GM18511 (cell line): ENCODE results near the gene CCNY.
"Not testable (repeated sequence)": the region's sequence is repeated elsewhere in the genome, so short reads cannot be mapped to it uniquely, and the experiment has no call there.

Experiments used
- ATAC-seq: cut with Tn5 transposase; IDR thresholded peaks from one replicate; pipeline ENCODE4 v1.9.1; 2021; ENCODE audit warnings: mild to moderate bottlenecking, moderate library complexity; ENCODE audit not compliant: unreplicated experiment

Gene CCNY

DNA sequence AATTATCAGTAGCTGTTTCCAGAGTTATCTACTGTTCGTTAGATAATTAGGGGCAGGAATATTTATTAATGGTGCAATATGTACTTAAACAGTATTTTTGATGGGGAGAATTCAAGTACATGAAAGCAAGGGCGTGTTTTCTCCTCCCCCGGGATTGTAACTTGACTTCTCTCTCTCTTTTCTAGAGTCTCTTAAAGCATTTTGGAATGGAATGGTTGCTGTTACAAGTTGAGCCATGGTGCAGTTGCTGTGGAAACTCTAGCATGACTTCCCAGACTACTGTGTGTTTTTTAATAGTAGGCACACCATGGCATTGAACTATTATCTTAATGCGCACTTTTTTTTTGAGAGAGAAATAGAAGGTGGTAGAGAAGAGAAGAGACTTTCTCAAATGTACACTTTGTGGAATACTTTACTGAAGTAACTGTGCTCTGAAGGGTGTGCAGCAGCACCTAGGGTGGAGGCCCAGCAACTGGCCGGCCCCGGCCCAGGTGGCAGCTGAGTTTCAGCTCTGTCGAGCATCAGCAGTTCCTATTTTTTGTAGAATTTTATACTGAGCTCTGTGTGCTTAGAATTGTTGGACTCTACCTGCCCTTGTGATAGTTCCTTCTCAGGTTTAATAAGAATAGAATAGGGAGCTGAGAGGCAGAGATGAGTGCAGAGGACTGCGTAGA lies 64.4 kb downstream of the CCNY start:
- ATAC-seq: no peak

DNA sequence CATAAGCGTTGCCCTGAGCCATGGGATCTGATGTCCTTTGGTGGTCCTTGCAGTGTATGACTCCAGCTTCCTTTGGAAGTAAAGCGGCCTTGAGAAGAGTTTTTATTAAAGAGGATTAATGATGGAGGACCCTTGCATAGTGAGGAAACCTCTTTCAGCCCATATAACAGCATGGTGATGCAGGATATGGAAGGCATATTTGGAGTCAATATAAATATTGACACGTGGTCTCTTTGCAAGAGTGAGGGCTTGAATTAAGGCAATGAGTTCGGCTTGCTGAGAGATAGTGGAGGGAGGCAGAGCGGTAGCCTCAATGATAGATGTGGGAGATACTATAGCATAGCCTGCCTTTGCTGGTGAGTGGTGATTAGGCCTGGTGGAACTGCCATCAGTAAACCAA lies 67.2 kb downstream of the CCNY start:
- ATAC-seq: not testable (repeated sequence)

GRCh38 chr10:35404077-35404476 lies 67.8 kb downstream of the CCNY start:
- ATAC-seq: not testable (repeated sequence)

- not testable (repeated sequence) for ATAC-seq
Observed at GRCh38 chr10:35406003-35406630, 69.8 kb downstream of the CCNY start.

GRCh38 chr10:35407696-35408095 lies 71.4 kb downstream of the CCNY start:
- ATAC-seq: not testable (repeated sequence)

DNA sequence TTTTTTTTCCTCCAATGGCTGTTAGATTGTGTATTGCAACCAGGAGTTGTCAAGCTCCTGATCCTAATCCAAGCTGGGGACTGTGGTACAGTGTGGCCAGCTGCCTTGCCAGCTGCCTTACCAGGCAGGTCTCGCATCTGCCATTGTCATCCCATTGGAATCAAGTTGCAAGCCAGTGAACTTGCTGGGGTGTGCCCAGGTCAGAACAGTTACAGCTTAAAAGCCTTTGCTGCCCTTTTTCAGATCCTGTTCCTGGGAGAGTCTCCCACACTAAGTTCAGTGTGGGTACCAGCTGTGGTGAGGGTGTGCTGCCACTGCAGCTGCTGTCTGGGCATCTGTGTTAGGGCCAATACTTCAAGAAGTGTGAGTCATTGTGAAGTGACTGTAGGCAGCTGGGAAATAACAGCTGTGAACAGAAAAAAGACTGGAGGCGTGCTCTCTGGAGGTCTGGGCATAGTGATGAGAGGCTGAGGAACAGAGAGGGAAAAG lies 72.8 kb downstream of the CCNY start:
- peak; percentile 89 for ATAC-seq

- ATAC-seq: no peak
Observed at GRCh38 chr10:35409808-35410207, 73.5 kb downstream of the CCNY start.

DNA sequence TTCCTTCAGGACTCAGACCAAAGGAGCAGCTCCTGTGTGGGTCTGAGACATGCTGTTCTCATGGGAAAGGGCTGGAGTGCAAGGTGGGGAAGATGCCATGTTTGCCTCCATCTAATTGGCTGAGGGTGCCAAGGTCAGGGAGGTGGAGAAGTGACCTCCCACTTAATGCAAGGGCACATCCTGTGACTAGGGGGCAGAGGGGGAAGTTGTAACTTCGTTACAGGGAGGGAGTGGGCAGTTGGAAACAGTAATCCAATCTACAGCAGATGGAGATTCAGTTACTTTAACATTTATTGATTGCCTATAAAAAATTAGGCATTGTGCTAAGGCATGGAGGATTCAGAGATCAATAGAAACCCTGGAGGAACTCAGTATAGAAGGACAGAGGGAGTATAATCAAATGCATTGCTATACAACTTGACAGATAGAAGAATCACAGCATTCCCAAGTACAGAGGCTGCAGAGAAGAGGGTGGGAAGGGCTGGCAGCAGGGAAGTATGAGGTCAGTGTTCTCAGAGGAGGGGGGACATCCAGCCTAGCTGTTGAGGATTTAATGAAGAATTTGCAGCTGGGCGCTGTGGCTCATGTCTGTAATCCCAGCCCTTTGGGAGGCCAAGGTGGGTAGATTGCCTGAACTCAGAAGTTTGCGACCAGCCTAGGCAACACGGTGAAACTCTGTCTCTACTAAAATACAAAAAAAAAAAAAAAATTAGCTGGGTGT lies 75.9 kb downstream of the CCNY start:
- no peak for ATAC-seq

- ATAC-seq: no peak
Observed at GRCh38 chr10:35412900-35413491, 76.7 kb downstream of the CCNY start.

DNA sequence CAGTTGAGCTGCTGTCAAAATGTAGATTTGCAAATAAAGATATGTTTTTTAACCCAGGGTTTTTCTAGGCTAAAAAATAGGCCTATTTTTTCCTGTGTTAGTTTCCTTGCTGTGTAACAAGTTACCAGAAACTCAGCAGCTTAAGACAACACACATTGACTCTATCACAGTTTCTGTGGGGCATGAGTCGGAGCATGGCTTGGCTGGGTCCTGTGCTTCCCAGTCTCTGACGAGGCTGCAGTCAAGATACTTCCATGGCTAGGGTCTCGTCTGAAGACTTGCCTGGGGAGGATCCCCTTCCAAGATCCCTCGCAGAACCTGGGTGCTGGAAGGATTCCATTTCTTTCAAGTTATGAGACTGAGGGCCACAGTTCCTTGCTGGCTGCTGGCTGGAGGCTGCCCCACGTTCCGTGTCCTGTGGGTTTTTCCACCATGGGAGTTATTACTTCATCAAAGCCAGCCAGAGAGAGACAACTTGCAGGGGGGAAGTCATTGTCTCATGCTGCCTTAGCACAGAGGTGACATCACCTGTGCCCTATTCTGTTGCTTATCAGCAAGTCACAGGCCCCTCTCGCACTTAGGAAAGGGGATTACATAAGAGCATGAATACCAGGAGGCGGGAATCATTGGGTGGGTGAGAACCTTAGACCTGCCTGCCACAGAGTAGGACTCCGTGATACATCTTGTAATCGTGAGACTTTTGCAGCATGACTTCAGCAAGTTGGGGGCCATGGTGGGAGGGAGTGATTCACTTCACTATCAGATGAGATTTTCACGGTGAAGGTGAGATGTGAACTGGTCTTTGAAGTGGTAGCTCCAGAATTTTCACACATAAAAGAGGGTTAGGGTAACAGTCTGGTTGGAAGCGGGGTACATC lies 77.9 kb downstream of the CCNY start:
- no peak for ATAC-seq

GRCh38 chr10:35415505-35415904 lies 79.2 kb downstream of the CCNY start:
- ATAC-seq: no peak

DNA sequence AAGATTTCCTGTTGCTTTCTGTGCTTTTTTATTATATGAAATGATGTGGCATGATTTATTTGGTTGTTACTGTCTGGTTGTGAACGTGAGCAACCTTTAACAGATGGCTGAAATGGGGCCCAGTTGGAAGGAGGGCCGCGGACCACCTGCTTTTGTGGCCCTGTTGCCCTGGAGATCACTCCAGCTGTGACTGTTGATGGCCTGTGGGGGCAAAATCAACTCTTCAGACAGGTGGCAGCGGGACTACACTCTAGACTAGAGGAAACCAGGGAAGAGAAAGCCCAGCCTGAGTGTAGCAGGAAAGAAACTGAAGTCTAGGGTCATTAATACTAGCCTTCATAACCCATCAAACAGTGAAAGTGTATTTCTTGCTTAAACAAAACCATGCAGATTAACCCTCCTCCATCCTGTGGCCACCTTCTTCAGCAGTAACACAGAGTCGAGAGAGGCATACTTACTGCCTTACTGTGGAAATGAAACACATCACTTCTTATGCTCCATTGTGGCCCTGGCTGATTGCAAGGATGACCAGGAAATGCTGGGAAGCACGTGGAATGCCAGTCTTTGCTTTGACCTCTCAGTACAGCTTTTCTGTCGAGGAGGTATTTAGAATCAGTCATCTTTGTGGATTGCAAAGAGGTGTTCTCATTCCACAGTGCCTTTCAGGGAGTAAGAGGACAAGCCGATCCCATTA lies 80.5 kb downstream of the CCNY start:
- no peak for ATAC-seq

DNA sequence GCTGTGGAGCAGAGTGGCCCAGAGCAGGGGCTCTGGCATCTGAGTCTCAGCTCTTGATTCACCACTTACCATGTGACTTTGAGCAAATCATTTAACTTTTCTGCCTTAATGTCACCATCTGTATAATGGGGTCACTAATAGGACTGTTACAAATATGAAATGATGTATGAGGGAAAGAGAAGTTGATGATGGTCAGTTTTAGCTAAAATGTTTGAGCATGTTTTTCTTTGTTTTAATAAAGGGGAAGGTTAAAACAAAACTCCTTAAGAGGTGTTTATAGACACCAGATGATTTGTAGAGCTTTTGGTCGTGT lies 81.0 kb downstream of the CCNY start:
- no peak for ATAC-seq

DNA sequence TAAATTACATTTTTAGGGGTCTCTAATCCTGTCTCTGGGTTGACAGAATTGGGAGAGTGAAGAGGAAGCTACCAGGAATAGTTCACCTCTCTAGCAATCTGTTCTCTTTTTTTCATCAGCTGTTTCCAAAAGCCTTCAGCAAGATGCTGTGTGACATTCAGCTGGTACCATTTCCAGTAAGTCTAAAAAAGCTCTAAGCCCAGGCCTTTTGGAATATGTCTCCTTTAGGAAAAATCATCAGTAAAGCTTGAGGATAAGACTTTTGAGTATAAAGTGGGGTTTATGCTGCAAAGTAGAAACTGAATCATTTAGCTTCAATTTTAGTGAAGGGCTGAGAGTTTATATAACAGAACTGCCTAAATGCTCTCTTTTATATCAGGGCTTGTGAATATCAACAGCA lies 81.5 kb downstream of the CCNY start:
- no peak for ATAC-seq

DNA sequence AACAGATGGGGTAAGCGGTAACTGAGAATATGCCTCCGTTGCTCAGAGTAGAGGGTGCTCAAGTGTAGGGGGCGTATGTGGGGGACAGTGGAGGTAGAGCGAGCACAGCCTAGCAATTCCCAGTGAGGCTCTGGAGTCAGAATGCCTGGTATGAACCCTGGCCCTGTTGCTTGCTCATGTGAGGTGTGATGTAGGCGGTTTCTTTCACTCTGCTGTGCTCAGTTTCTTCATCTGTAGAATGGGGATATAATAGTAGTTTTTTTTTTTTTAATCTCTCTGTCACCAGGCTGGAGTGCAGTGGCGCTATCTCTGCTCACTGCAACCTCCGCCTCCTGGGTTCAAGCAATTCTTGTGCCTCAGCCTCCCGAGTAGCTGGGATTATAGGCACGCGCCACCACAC lies 82.3 kb downstream of the CCNY start:
- not testable (repeated sequence) for ATAC-seq

DNA sequence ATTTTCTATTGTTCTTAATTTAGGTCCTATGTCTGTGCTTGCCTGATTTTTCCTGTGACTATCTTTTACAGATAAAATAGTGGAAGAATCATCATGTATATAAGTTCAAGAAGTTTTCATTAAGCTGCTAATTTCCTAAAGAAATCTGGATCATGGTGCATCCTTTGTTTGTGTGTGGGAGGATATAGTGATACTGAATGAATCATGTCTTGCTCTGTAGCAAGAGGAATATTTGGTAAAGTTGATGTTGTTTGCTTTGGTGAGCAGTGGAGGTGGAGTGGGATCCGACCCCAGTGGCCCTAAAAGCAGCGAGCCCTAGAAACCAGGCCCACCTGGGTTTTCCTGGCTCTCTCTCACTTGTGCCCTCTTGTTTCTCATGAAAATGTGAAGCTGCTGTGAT lies 83.7 kb downstream of the CCNY start:
- no peak for ATAC-seq

DNA sequence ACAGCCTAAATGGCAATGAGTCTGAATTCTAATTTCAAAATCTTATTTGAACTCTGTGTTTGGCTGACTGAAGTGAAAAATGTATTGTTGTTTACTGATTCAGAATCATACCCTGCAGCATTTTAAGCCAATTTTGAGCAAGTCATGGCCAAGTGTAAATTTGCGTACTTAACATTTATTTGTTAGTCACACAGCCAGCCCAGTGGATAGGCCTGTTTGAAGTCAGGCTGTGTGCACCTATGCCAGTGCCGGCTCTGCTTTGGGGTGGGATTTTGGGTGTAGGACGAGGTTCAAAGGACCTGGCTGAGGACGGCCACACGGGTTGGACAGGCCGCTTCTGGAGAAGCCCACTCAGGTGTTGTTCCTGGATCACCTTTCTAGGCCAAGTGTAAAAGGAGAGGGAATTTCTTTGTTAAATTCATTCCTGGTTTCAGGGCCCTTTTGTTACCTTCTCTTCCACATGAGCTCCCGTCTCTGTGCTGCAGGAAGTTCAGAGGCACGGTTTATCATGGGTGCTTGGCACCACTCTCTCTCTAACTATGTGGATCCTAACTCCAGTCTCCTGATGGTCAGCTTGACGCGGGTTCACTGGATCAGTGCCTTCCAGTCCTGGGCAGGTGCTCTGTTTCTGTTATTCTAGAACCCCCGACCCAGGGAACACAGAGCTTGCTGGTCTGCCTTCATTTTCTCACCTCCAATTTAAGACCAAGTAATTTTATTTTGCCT lies 84.7 kb downstream of the CCNY start:
- no peak for ATAC-seq

GRCh38 chr10:35421553-35422178 lies 85.4 kb downstream of the CCNY start:
- ATAC-seq: no peak

DNA sequence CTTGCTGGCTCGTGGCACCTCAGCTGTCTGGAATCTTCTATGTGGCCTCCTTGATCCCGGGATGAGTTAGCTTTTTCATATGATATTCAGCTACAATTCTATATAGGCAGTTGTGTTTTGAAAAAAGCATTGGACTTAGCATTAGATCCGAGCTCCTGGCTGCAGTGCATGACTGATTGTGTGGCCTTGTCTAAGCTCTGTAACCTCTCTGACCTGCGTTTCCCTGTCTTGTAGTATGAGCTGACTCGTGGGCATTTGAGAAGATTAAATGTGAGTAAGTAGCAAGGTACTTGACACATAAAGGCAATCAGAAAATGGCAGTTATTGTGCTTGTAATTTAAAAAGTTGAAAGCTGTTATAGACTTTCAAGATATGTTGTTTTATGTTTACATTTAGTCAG lies 85.9 kb downstream of the CCNY start:
- no peak for ATAC-seq
